ENCODE data around the gene NPAT.
A peak's percentile ranks its signal among the peaks of the same experiment; 100 is the strongest.
"Not testable (repeated sequence)": the region's sequence is repeated elsewhere in the genome, so short reads cannot be mapped to it uniquely, and the experiment has no call there.

The NPAT gene

GRCh38 chr11:108148556-108148955, 73.9 kb downstream of the NPAT start:
- DNase-seq (ENCODE audit: low read depth), result no peak

DNA sequence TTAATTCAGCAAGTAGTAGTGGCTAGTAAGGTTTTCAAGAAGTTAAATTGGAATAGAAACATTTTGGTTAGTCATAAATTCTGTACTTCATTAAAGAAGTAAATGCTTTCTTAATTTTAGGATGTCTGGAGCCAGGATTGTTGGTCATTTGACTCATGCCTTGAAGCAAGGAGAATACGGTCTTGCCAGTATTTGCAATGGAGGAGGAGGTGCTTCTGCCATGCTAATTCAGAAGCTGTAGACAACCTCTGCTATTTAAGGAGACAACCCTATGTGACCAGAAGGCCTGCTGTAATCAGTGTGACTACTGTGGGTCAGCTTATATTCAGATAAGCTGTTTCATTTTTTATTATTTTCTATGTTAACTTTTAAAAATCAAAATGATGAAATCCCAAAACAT, 75.3 kb downstream of the NPAT start:
- no peak for DNase-seq (ENCODE audit: low read depth)

- DNase-seq (ENCODE audit: low read depth), result no peak
Observed at GRCh38 chr11:108144615-108145014, 77.8 kb downstream of the NPAT start.

- no peak for DNase-seq (ENCODE audit: low read depth)
Observed at GRCh38 chr11:108142304-108142703, 80.1 kb downstream of the NPAT start.

DNA sequence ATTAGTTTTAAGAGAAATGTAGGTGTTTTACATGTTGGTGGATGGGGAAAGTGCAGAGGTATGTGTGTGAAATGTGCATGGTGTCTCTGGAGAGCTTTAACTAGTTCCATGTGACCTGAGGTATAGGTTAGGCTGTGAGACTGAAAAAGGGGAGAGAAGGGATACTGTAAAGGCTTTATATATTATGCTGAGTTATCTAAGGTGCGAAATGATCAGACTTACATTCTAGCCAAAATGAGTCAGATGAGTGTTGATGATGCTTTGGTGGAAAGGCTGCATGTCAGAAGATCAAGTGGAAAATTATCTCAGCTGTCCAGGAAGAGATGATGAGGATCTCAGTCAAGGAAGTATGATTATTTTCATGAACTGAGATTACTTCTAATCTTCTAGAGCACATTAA, 85.2 kb downstream of the NPAT start:
- DNase-seq (ENCODE audit: low read depth), result no peak

DNA sequence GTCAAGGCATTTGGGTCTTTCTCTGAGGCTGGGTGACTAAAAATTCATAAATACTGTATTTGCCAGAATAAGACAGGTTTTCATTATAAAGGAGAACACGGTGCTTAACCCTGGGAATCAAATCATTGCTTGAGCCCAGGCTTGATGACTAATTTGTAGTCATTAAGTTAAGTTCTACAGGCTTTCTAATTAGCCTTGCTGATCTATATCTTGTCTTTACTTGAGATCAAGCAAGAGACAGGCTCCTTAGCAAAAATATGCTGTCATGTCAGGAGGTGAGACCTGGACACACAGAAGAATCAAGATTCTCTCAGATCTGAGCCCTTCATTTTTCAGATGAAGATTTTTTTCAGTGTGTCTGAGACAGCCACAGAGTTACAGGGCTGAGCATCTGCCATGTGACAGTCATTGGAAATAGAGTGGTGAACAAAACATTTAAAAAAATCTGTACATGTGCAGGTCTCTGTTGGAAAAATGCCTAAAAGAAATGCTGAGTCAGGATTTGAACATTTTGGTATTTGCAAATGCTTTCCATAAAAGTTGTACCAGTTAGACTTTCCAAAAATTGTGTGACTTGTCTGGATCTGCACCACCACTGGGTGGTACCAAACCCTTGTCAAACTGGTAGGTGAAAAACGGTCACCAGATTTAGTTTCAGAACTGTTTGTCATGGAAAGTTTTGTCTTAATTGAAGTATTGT, 86.4 kb downstream of the NPAT start:
- no peak for DNase-seq (ENCODE audit: low read depth)

- DNase-seq (ENCODE audit: low read depth), result not testable (repeated sequence)
Observed at GRCh38 chr11:108132993-108133538, 89.4 kb downstream of the NPAT start.

- no peak for DNase-seq (ENCODE audit: low read depth)
Observed at GRCh38 chr11:108131993-108132392, 90.4 kb downstream of the NPAT start.

- DNase-seq (ENCODE audit: low read depth), result no peak
Observed at GRCh38 chr11:108128772-108129171, 93.7 kb downstream of the NPAT start.

GRCh38 chr11:108125096-108125495, 97.3 kb downstream of the NPAT start:
- no peak for DNase-seq (ENCODE audit: low read depth)

DNA sequence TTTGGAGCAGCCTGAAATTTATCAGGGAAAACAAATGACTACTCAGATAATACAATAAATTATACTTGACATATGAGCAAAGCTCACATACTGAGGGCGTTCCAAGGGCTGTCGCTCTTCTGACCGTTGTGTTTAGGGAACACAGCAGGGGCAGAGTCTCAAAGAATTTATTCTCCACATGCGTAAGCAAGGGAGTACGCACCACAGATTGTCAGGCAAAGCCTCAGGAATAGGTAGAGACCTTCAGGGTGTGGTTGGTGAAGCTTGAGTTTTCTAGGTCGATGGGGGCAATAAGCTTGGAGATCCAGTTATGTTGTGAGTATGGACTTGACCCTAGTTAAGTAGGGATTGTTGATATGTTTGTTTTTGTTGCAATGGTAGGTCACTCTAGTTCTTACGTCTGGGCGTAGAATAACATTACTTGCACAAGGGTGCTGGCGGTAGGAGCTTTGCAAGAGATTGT, 100.2 kb downstream of the NPAT start:
- no peak for DNase-seq (ENCODE audit: low read depth)

- peak; percentile 97 for DNase-seq (ENCODE audit: low read depth)
Observed at GRCh38 chr11:108121274-108122155, 100.9 kb downstream of the NPAT start, which contains the start of gene ACAT1. TSS of gene ACAT1 (plus strand) at chr11:108121567. CDS start at chr11:108121607, 40 bp downstream.

GRCh38 chr11:108120936-108121273, 101.5 kb downstream of the NPAT start:
- DNase-seq (ENCODE audit: low read depth), result not testable (repeated sequence)

DNA sequence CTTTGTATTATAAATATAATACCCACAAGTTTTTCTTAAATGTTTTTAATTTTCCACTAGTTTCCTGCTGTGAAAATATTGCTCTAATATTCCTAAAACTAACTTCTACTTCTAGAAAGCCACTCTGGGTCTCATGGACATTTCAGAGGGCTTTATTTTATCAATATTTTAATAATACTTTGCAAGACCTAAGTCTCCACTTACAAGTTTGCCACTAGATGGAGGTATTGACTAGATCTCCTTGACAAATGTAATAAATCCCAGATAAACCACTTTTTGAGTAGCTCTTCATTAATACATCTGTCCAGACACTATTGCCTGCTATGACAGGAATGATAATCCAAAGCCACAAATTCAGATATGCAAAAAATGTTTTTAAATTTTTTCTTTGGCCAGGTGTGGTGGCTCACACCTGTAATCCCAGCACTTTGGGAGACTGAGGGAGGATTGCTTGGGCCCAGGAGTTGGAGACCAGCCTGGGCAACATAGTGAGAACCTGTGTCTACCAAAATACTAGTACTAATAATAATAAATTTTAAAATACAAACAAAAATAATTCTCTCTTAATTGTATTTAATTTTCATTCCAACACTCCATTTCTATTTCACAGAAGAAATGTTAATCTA, 104.6 kb downstream of the NPAT start:
- no peak for DNase-seq (ENCODE audit: low read depth)

DNA sequence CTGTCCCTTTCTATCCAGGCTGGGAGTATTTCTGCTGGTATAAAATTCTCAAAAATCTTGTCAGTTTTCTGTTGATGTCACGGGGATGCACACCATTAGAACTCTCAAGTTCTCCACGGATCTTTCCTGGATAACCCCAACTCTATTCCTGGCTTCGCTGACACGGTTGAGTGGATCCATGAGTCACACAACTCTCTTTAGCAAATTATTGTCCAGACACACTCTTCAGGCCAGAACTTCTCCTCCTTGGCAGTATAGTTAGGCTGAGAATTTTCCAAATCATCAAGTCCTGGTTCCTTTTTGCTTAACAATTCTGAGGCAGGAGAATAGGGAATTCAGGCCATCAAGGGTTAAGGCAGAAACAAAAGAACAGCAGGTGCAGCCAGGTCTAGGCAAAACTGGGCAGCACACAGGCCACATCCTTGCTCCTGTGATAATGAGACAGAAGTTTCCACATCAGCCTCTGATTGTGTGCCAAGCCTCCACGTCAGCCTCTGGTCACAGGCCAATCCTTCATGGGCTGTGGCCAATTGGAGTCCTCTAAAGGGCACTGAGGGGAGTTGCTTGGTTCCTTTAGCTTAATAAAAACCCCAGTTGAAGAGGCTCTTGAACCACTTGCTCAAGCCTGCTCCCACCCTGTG, 106.8 kb downstream of the NPAT start:
- DNase-seq (ENCODE audit: low read depth), result no peak

GRCh38 chr11:108112057-108112456, 110.4 kb downstream of the NPAT start:
- no peak for DNase-seq (ENCODE audit: low read depth)

DNA sequence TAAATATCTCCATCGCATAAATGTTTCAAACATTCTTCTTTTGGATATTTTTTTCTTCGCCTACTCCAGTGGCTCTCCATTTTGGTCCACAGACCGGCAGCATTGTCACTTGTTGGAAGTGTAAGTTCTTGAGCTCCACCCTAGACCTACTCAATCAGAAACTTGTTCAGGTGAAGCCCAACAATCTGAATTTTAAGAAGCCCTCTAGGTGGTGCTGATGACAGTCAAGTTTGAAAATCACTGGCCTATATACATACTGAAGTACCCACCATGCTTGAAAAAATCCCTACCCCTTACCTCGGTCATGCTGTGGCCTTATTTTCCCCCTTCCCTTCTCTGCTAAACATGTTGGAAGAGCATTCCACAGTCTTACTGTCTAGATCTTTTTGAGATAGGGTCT, 111.3 kb downstream of the NPAT start:
- DNase-seq (ENCODE audit: low read depth), result no peak

Measured in stimulated activated CD8-positive, alpha-beta memory T cell treated with anti-CD3 and anti-CD28 coated beads, Interleukin-4, amount 100 ng/mL, for 24 hours (primary cell).